Coronary artery (tissue), 2 donors: ENCODE data around the gene INPP4A.

Experiments used
- DNase-seq: peaks from one replicate; pipeline ENCODE4 v3.0.0-alpha.2; 2017; ENCODE audit warnings: low spot score
- H3K27ac ChIP-seq, 2 donors: fragments of 200-600 bp; sonication (generic); one replicate each; pipeline ENCODE4 v1.5.1; 2016 to 2019
- H3K4me3 ChIP-seq: fragments of 200-600 bp; sonication (generic); 2 replicates; pipeline ENCODE4 v1.5.1; 2016; ENCODE audit warnings: mild to moderate bottlenecking, moderate library complexity
- CTCF ChIP-seq: fragments of 200-600 bp; sonication (generic); IDR thresholded peaks from one replicate; pipeline ENCODE4 v1.5.1; 2019; ENCODE audit warnings: antibody characterized with exemption

The INPP4A gene

GRCh38 chr2:98444436-98445176 is at the start of gene INPP4A:
Gene INPP4A (plus strand): TSS chr2:98444858. CDS start chr2:98520049, 75,191 bp downstream.
- peak within 1 kb of the TSS; percentile 91 for H3K4me3 ChIP-seq
- DNase-seq, result no peak
- no peak for TF ChIP-seq CTCF
- peak within 1 kb of the TSS; percentile 66 to 87 for H3K27ac ChIP-seq

GRCh38 chr2:98395977-98396376 is 48.7 kb upstream of the INPP4A start:
- Histone ChIP-seq H3K27ac (no peak overlapping the region), H3K4me3 (no peak overlapping the region)
- no peak for DNase-seq
- TF ChIP-seq CTCF, result no peak

GRCh38 chr2:98396745-98397355 is 47.8 kb upstream of the INPP4A start:
- no peak for TF ChIP-seq CTCF
- H3K27ac ChIP-seq, result no peak overlapping the region
- no peak for DNase-seq
- no peak overlapping the region for H3K4me3 ChIP-seq

- H3K4me3 ChIP-seq, result no peak overlapping the region
- no peak for TF ChIP-seq CTCF
- H3K27ac ChIP-seq, result no peak overlapping the region
- DNase-seq, result no peak
Measured at GRCh38 chr2:98399140-98399539, 45.5 kb upstream of the INPP4A start.

- H3K27ac ChIP-seq, result no peak overlapping the region
- H3K4me3 ChIP-seq, result no peak overlapping the region
- TF ChIP-seq CTCF, result no peak
- DNase-seq, result no peak
Measured at GRCh38 chr2:98403878-98404277, 40.8 kb upstream of the INPP4A start.

- Histone ChIP-seq H3K27ac (no peak overlapping the region), H3K4me3 (no peak overlapping the region)
- DNase-seq, result no peak
- TF ChIP-seq CTCF, result no peak
Measured at GRCh38 chr2:98404556-98405250, 40.0 kb upstream of the INPP4A start.
